ENCODE results near the gene SULT2B1.
A peak's percentile ranks its signal among the peaks of the same experiment; 100 is the strongest.

The SULT2B1 gene

GRCh38 chr19:48623556-48624066 lies 71.6 kb downstream of the SULT2B1 start:
- TF ChIP-seq CTCF (IDR thresholded peaks at IDR 0.05; ENCODE audit: control extremely low read depth, extremely low read depth, low read depth, missing control alignments), result no peak
- POLR2A ChIA-PET, result interaction anchor here (0.8 to 1.2 kb wide), 2 partner anchors 9 to 15 kb away, joined by 3 read pairs; partner anchors contain the start of gene FAM83E
- CTCF ChIA-PET, result interaction anchor here (0.9 to 3.9 kb wide), 2 partner anchors 10 to 36 kb away, joined by 3 to 20 read pairs; no protein-coding TSS in a partner anchor
- DNase-seq (ENCODE audit: extremely low spot score), result no peak

- peak; percentile 96 for DNase-seq (ENCODE audit: extremely low spot score)
- CTCF ChIA-PET, result interaction anchor here (0.9 to 3.9 kb wide), 3 partner anchors 10 to 135 kb away, joined by 3 to 20 read pairs (median 3); no protein-coding TSS in a partner anchor
- POLR2A ChIA-PET, result interaction anchor here (0.6 to 1.2 kb wide), 3 partner anchors 8 to 15 kb away, joined by 3 to 5 read pairs (median 3); partner anchors contain the start of gene FAM83E
- TF ChIP-seq CTCF (IDR thresholded peaks at IDR 0.05; ENCODE audit: control extremely low read depth, extremely low read depth, low read depth, missing control alignments), result no peak
Measured at GRCh38 chr19:48624067-48624594, 72.2 kb downstream of the SULT2B1 start.

- CTCF ChIA-PET, result interaction anchor here (1.1 to 3.9 kb wide), 2 partner anchors 9 to 136 kb away, joined by 3 to 20 read pairs; no protein-coding TSS in a partner anchor
- POLR2A ChIA-PET, result no interaction called here
- no peak for DNase-seq (ENCODE audit: extremely low spot score)
- TF ChIP-seq CTCF (IDR thresholded peaks at IDR 0.05; ENCODE audit: control extremely low read depth, extremely low read depth, low read depth, missing control alignments), result no peak
Measured at GRCh38 chr19:48624791-48625723, 73.1 kb downstream of the SULT2B1 start.

GRCh38 chr19:48625891-48626327 lies 73.9 kb downstream of the SULT2B1 start:
- TF ChIP-seq CTCF (IDR thresholded peaks at IDR 0.05; ENCODE audit: control extremely low read depth, extremely low read depth, low read depth, missing control alignments), result no peak
- CTCF ChIA-PET, result interaction anchor here (3.9 kb wide), 1 partner anchor 8 kb away, joined by 20 read pairs; no protein-coding TSS in a partner anchor
- DNase-seq (ENCODE audit: extremely low spot score), result no peak
- POLR2A ChIA-PET, result no interaction called here

- no peak for DNase-seq (ENCODE audit: extremely low spot score)
- CTCF ChIA-PET, result interaction anchor here (1.2 to 1.4 kb wide), 2 partner anchors 112 to 138 kb away, joined by 3 read pairs; no protein-coding TSS in a partner anchor
- POLR2A ChIA-PET, result no interaction called here
- no peak for TF ChIP-seq CTCF (IDR thresholded peaks at IDR 0.05; ENCODE audit: control extremely low read depth, extremely low read depth, low read depth, missing control alignments)
Measured at GRCh38 chr19:48627201-48627864, 75.4 kb downstream of the SULT2B1 start.
